Measurements from ENCODE around the gene TALDO1.

The TALDO1 gene

DNA sequence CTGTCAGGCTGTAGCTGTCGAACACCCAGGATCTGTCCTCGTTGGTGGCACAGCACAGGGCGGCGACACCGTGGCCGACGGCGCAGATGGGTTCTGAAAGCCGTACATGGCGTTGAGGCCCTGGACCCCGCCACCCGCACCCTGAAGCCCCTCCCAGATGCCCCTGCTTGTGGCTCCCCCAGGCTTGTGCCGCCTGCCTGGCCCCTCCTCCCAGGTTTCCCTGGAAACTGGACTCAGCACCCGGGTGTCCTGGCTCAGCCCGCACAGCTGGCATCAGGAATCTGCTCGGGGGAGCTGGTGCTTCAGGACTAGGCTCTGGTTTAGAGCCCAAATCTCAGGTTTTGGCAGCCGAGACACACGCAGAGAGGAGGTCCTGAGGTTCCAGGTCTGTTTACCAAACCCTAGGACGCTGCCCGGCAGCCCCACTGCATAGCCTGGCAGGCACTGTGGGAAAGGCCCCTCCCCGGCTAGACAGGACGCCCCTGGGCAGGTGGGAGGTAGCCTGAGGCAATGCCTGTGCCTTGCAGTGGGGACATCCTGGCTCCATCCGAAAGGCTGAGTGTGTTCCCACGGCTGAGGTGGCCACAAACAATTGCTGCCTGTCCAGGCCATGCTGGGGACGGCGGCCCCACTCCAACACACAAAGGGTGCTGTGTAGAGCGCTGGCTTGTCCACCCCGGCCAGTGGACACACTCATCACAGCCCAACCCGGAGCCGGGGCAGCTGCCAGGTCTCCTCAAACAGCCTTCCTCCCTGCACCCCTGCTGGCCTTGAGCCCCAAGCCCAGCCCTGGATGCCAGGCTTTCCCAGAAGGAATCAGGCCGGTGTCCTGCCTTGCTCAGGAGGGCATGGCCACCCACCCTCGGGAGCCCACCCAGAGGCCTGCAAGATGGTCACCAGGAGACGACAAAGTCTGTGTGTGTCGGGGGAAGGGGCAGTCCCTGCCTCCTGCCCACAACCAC lies 25.4 kb downstream of the TALDO1 start:
- FAIRE-seq, result no peak
- DNase-seq (ENCODE audit: insufficient read length, low spot score), result no peak

DNA sequence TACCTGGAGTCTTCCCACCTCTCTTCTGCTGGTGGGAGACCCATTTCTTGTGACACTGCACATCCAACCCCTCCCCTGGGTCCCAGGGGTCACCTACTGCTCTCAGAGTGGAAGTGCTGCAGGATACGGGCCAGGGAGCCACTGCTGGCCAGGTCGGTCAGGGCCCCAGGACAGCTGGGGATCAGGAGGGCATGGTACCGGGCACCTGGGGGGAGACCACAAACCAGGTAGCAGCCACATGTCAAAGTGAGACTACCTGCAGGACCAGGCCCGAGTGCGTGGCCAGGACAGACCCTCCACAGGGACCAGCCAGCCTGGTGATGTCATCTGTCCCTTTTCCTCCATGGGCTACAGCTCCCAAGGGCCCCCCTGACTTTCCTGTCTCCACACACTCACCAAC lies 26.2 kb downstream of the TALDO1 start:
- TF ChIP-seq, protein P1, sequence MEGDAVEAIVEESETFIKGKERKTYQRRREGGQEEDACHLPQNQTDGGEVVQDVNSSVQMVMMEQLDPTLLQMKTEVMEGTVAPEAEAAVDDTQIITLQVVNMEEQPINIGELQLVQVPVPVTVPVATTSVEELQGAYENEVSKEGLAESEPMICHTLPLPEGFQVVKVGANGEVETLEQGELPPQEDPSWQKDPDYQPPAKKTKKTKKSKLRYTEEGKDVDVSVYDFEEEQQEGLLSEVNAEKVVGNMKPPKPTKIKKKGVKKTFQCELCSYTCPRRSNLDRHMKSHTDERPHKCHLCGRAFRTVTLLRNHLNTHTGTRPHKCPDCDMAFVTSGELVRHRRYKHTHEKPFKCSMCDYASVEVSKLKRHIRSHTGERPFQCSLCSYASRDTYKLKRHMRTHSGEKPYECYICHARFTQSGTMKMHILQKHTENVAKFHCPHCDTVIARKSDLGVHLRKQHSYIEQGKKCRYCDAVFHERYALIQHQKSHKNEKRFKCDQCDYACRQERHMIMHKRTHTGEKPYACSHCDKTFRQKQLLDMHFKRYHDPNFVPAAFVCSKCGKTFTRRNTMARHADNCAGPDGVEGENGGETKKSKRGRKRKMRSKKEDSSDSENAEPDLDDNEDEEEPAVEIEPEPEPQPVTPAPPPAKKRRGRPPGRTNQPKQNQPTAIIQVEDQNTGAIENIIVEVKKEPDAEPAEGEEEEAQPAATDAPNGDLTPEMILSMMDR (IDR thresholded peaks at IDR 0.05; ENCODE audit: insufficient read depth, missing control alignments), result no peak
- FAIRE-seq, result no peak

More for the DNA sequence above, 25.4 kb downstream of the TALDO1 start:
- TF ChIP-seq, protein P1 (IDR thresholded peaks at IDR 0.05; ENCODE audit: insufficient read depth, missing control alignments), result no peak

DNA sequence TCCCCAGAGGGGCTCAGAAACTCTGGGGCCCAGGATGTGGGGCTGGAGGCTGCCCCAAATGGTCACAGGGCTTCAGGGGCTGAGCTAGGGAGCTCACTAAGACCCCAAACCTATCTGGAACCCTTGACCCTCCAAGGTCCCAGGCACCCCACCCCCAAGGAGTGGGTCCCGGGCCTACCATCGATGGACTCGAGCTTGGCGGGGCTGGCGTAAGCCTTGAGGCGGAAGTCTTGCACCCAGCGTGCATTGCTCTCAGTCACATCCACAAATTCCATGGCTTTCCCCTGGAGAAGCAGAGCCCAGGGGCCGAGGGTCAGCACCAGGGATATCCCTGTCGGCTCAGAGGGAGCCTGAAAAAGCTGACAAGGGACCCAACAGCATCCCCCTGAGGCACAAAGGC lies 26.6 kb downstream of the TALDO1 start:
- DNase-seq (ENCODE audit: insufficient read length, low spot score) (no peak), FAIRE-seq (no peak)
- TF ChIP-seq, protein P1 (IDR thresholded peaks at IDR 0.05; ENCODE audit: insufficient read depth, missing control alignments), result no peak

More for the DNA sequence above, 26.2 kb downstream of the TALDO1 start:
- no peak for DNase-seq (ENCODE audit: insufficient read length, low spot score)

DNA sequence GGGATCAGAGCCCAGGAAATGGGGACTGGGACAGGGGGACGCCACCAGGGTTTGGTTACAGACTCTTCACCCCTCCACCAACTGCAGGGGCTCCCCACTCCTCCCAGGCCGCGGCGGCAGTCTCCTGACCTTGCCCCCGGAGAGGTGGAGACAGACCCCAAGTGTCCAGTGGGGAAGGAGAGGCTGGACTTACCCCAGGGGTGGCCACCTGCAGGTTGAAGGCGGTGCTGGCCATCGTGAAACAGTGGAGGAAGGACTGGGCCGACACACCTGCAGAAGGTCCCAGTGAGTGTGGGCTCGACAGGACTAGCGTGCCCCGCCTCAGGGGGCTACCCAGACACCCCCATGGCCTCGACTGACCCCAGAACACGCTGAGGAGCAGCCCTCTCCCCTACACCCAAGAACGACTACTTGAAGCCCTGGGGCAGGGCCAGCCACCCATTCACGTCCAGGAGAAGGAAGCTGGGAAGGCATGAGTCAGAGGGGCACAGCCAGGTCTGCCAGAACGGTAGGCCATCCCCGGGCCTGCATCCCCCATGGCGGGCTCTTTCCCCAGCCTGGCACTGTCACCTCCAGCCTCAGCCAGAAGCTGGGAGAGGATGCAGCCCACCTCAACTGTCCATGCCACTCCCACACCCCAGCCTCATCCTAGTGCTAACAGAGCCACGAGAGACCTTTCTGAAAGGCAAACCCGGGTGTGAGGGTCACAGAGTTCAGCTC lies 27.8 kb downstream of the TALDO1 start:
- FAIRE-seq (no peak), DNase-seq (ENCODE audit: insufficient read length, low spot score) (no peak)
- TF ChIP-seq, protein P1 (IDR thresholded peaks at IDR 0.05; ENCODE audit: insufficient read depth, missing control alignments), result no peak

DNA sequence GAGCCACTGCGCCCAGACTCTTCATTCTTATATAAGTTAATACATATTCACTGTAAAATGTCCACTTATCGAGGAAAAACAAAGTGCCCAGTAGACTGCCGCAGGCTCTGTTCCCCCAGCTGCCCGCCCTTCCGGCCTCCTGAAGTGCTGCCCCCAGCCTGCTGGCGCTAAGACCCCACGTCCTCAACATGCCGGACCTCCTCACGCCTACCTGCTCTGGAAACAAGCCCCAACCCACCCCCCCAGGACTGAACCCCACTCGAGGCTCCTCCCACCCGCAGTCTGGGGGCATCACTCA lies 28.9 kb downstream of the TALDO1 start:
- FAIRE-seq, result no peak
- no peak for DNase-seq (ENCODE audit: insufficient read length, low spot score)
- TF ChIP-seq, protein P1 (IDR thresholded peaks at IDR 0.05; ENCODE audit: insufficient read depth, missing control alignments), result no peak

DNA sequence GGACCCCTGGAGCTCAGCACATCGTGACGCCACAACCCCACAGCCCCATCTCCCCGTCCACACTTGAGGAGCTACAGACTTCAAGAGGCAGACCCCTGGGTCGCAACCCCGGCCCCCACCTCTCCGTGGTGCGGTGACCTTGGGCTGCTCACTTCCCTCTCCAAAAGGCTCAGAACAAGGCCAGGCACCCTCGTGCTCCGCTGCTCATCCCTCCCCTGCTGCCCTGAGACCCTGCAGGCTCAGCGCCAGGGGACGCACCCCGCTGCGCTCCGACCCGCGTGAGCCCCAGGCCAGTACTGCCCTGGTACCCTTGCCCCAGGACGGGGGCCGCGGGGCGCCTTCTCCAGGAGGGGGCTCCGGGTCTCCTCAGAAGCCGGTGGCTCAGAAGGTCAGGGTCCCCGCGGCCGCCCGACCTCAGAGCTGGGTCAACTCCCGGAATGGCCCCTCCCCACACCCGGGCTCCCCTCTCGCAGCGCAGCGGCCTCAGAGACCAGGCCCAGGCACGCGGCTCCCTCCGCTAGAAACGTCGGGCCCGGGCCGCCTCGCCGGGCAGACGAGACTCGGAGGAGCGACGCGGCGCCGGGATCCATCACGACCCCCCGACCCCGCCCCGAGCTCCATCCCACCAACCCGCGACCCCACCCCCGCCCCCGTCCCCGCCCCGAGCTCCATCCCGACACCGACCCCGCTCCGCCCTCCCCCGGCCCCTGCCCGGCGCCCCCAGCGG lies 29.5 kb downstream of the TALDO1 start:
- FAIRE-seq, result no peak
- DNase-seq (ENCODE audit: insufficient read length, low spot score), result peak; percentile 55
- TF ChIP-seq, protein P1 (IDR thresholded peaks at IDR 0.05; ENCODE audit: insufficient read depth, missing control alignments), result no peak

All from D721Med (cell line).